Mesothelial cell of epicardium (in vitro differentiated cells): Measurements from ENCODE around the gene KIF20B. TPM values are rescaled to one million over a fixed set of nuclear protein-coding genes. Genes with fewer than 3 reads are reported as not detected.
"Not testable (repeated sequence)": the region's sequence is repeated elsewhere in the genome, so short reads cannot be mapped to it uniquely, and the experiment has no call there.

Source experiments
- DNase-seq, 2 experiments: peaks; one replicate each; pipeline ENCODE4 v3.0.0; 2021; ENCODE audit warnings: low spot score in 2 of 2; ENCODE audit not compliant: unreplicated experiment in 2 of 2
- H3K27ac Mint-ChIP-seq: 2 replicates; pipeline ENCODE4 v1.8.0; 2021; ENCODE audit warnings: mixed read lengths
- H3K27me3 Mint-ChIP-seq: 2 replicates; pipeline ENCODE4 v1.8.0; 2021; ENCODE audit warnings: low read depth, mixed read lengths
- H3K36me3 Mint-ChIP-seq: 2 replicates; pipeline ENCODE4 v1.8.0; 2021; ENCODE audit warnings: mixed read lengths
- H3K4me1 Mint-ChIP-seq: 2 replicates; pipeline ENCODE4 v1.8.0; 2021; ENCODE audit warnings: mixed read lengths
- H3K4me3 Mint-ChIP-seq: 2 replicates; pipeline ENCODE4 v1.8.0; 2021; ENCODE audit warnings: mild to moderate bottlenecking, moderate library complexity, mixed read lengths
- H3K9me3 Mint-ChIP-seq: 2 replicates; pipeline ENCODE4 v1.8.0; 2021; ENCODE audit warnings: mixed read lengths
- CTCF ChIP-seq: fragments of 200-600 bp; sonication (generic); IDR thresholded peaks from one replicate; pipeline ENCODE4 v1.5.0; 2021; ENCODE audit warnings: antibody characterized with exemption; ENCODE audit not compliant: unreplicated experiment
- total RNA-seq: library from RNA; stranded (reverse); gene quantifications from 3 replicates; pipeline ENCODE4 v1.2.1, GENCODE V29; 2021

The KIF20B gene
- total RNA-seq, 1 donor from 2014 or later = 20.4 TPM

- no peaks in the 10 kb centered on the region for H3K27me3 Mint-ChIP-seq
- DNase-seq = no peak
Measured at GRCh38 chr10:89750441-89750840, 49.1 kb downstream of the KIF20B start.

GRCh38 chr10:89755374-89755773 is 54.0 kb downstream of the KIF20B start:
- no peak overlapping the region for H3K4me3 Mint-ChIP-seq
- no peaks in the 10 kb centered on the region for H3K9me3 Mint-ChIP-seq
- H3K36me3 Mint-ChIP-seq = no peaks in the 10 kb centered on the region
- no peaks in the 10 kb centered on the region for H3K27me3 Mint-ChIP-seq
- TF ChIP-seq CTCF = no peak
- DNase-seq = no peak
- H3K4me1 Mint-ChIP-seq = peaks cover 5% of the 10 kb centered on the region
- H3K27ac Mint-ChIP-seq = no peak overlapping the region

More at GRCh38 chr10:89750441-89750840, 49.1 kb downstream of the KIF20B start:
- H3K4me3 Mint-ChIP-seq = no peak overlapping the region
- H3K4me1 Mint-ChIP-seq = peaks cover 7% of the 10 kb centered on the region
- H3K36me3 Mint-ChIP-seq = peaks cover 14% of the 10 kb centered on the region
- H3K27ac Mint-ChIP-seq = no peak overlapping the region
- no peaks in the 10 kb centered on the region for H3K9me3 Mint-ChIP-seq
- TF ChIP-seq CTCF = no peak

- H3K9me3 Mint-ChIP-seq = peaks cover 3% of the 10 kb centered on the region
- H3K36me3 Mint-ChIP-seq = peaks cover 20% of the 10 kb centered on the region
- no peak overlapping the region for H3K27ac Mint-ChIP-seq
- DNase-seq = no peak
- no peak overlapping the region for H3K4me3 Mint-ChIP-seq
- no peaks in the 10 kb centered on the region for H3K27me3 Mint-ChIP-seq
- no peaks in the 10 kb centered on the region for H3K4me1 Mint-ChIP-seq
- no peak for TF ChIP-seq CTCF
Measured at GRCh38 chr10:89759531-89759930, 58.1 kb downstream of the KIF20B start.

- not testable (repeated sequence) for H3K9me3 Mint-ChIP-seq, H3K27ac Mint-ChIP-seq, H3K27me3 Mint-ChIP-seq, H3K4me1 Mint-ChIP-seq, H3K4me3 Mint-ChIP-seq, DNase-seq
- peaks cover 36% of the 10 kb centered on the region for H3K36me3 Mint-ChIP-seq
Measured at GRCh38 chr10:89763671-89764070, 62.3 kb downstream of the KIF20B start.

- Mint-ChIP-seq H3K27ac (no peak overlapping the region), H3K27me3 (no peaks in the 10 kb centered on the region), H3K4me3 (no peak overlapping the region), H3K4me1 (no peaks in the 10 kb centered on the region), H3K36me3 (peaks cover 36% of the 10 kb centered on the region), H3K9me3 (peaks cover 20% of the 10 kb centered on the region)
- no peak for TF ChIP-seq CTCF
- no peak for DNase-seq
Measured at GRCh38 chr10:89771684-89772083, 70.3 kb downstream of the KIF20B start.

- no peak for DNase-seq
- H3K36me3 Mint-ChIP-seq = peaks cover 47% of the 10 kb centered on the region
- no peak for TF ChIP-seq CTCF
- H3K9me3 Mint-ChIP-seq = peaks cover 31% of the 10 kb centered on the region
- H3K4me3 Mint-ChIP-seq = no peak overlapping the region
- no peaks in the 10 kb centered on the region for H3K4me1 Mint-ChIP-seq
- H3K27ac Mint-ChIP-seq = no peak overlapping the region
- no peaks in the 10 kb centered on the region for H3K27me3 Mint-ChIP-seq
Measured at GRCh38 chr10:89773081-89773480, 71.7 kb downstream of the KIF20B start.
